IMR-90 (cell line): ENCODE data around the gene RPGR. TPM values are rescaled to one million over a fixed set of nuclear protein-coding genes. Genes with fewer than 3 reads are reported as not detected.

ENCODE experiments used
- ATAC-seq: fragments of 200-7000 bp; cut with Tn5 transposase; 2 replicates; pipeline ENCODE4 v1.9.1; 2020; ENCODE audit warnings: low read depth, mild to moderate bottlenecking, moderate library complexity
- BruUV-seq: library from RNA; stranded (reverse); fragments of 400-500 nt; replicated peaks from 2 replicates; lab custom pipeline; 2021; lab: Mats Ljungman, UMichigan
- CTCF ChIA-PET: fragments of 300-600 bp; formaldehyde crosslinking; extraction: SDS; loops from one replicate; lab custom pipeline; 2021; ENCODE audit warnings: antibody characterized with exemption; lab: Yijun Ruan, JAX
- POLR2A ChIA-PET: fragments of 300-600 bp; sonication (Branson Sonifier 250); formaldehyde crosslinking; loops from one replicate; lab custom pipeline; 2022; ENCODE audit warnings: antibody characterized with exemption; ENCODE audit not compliant: unreplicated experiment; lab: Charles Lee
- DNase-seq: peaks from one replicate; pipeline ENCODE4 v3.0.0; 2013
- H2AFZ ChIP-seq: replicated peaks from 2 replicates; pipeline ENCODE3; 2013; ENCODE audit warnings: low read length, mild to moderate bottlenecking; ENCODE audit not compliant: poor library complexity
- H2AK5ac ChIP-seq: 2 replicates; pipeline ENCODE4 v1.6.1; 2013; ENCODE audit warnings: low read depth, low read length, inconsistent platforms
- H2AK9ac ChIP-seq: replicated peaks from 2 replicates; pipeline ENCODE3; 2013; ENCODE audit warnings: mild to moderate bottlenecking, low read depth, low read length, moderate library complexity; ENCODE audit not compliant: poor library complexity
- H2BK120ac ChIP-seq: 2 replicates; pipeline ENCODE4 v1.6.1; 2013; ENCODE audit warnings: low read depth, low read length, inconsistent platforms
- H2BK15ac ChIP-seq: 3 replicates; pipeline ENCODE4 v1.6.1; 2013; ENCODE audit warnings: low read depth, low read length, inconsistent platforms
- H2BK20ac ChIP-seq: 2 replicates; pipeline ENCODE4 v1.6.1; 2013; ENCODE audit warnings: low read depth, mild to moderate bottlenecking, inconsistent platforms, low read length, moderate library complexity
- H2BK5ac ChIP-seq: 2 replicates; pipeline ENCODE4 v1.6.1; 2013; ENCODE audit warnings: mild to moderate bottlenecking, low read depth, low read length, inconsistent platforms; ENCODE audit not compliant: poor library complexity, severe bottlenecking
- H3K14ac ChIP-seq: replicated peaks from 2 replicates; pipeline ENCODE4 v1.6.1; 2013; ENCODE audit warnings: low read depth, low read length, inconsistent platforms
- H3K18ac ChIP-seq: 2 replicates; pipeline ENCODE4 v1.6.1; 2013; ENCODE audit warnings: low read depth, low read length, control low read depth
- H3K23ac ChIP-seq: 2 replicates; pipeline ENCODE4 v1.6.1; 2013; ENCODE audit warnings: low read depth, low read length, inconsistent platforms
- H3K27ac ChIP-seq: 2 replicates; pipeline ENCODE4 v1.5.1; 2013; ENCODE audit warnings: mild to moderate bottlenecking, control low read depth, low read length; ENCODE audit not compliant: insufficient read depth
- H3K27me3 ChIP-seq: 2 replicates; pipeline ENCODE4 v1.6.1; 2013; ENCODE audit warnings: low read length; ENCODE audit not compliant: control insufficient read depth, insufficient read depth
- H3K36me3 ChIP-seq: 2 replicates; pipeline ENCODE4 v1.6.1; 2013; ENCODE audit warnings: low read length, mixed read lengths; ENCODE audit not compliant: control insufficient read depth, insufficient read depth
- H3K4ac ChIP-seq: 2 replicates; pipeline ENCODE4 v1.6.1; 2013; ENCODE audit warnings: low read depth, low read length, inconsistent platforms
- H3K4me1 ChIP-seq: 2 replicates; pipeline ENCODE4 v1.6.1; 2013; ENCODE audit warnings: low read length, mixed read lengths; ENCODE audit not compliant: control insufficient read depth, insufficient read depth
- H3K4me2 ChIP-seq: 2 replicates; pipeline ENCODE4 v1.6.1; 2013; ENCODE audit warnings: low read depth, mild to moderate bottlenecking, control low read depth, low read length, moderate library complexity
- H3K4me3 ChIP-seq: 2 replicates; pipeline ENCODE4 v1.5.1; 2013; ENCODE audit warnings: low read depth, mild to moderate bottlenecking, control low read depth, low read length, moderate library complexity; ENCODE audit not compliant: insufficient read depth
- H3K56ac ChIP-seq: 2 replicates; pipeline ENCODE4 v1.6.1; 2013; ENCODE audit warnings: low read length, inconsistent platforms; ENCODE audit not compliant: insufficient read depth; ENCODE audit errors: extremely low read depth
- H3K79me1 ChIP-seq, 2 experiments: 2 replicates each; pipeline ENCODE4 v1.6.1; 2013; ENCODE audit warnings: low read length in 2 of 2, inconsistent platforms in 1 of 2, low read depth in 1 of 2
- H3K9ac ChIP-seq: 2 replicates; pipeline ENCODE4 v1.6.1; 2013; ENCODE audit warnings: low read depth, low read length, control low read depth
- H3K9me1 ChIP-seq: 2 replicates; pipeline ENCODE4 v1.6.1; 2013; ENCODE audit warnings: low read length, inconsistent platforms; ENCODE audit not compliant: insufficient read depth
- H3K9me3 ChIP-seq: 2 replicates; pipeline ENCODE4 v1.6.1; 2013; ENCODE audit warnings: low read length; ENCODE audit not compliant: control insufficient read depth, insufficient read depth
- H4K20me1 ChIP-seq: 2 replicates; pipeline ENCODE4 v1.6.1; 2013; ENCODE audit warnings: low read length, inconsistent platforms; ENCODE audit not compliant: insufficient read depth
- H4K5ac ChIP-seq: 2 replicates; pipeline ENCODE4 v1.6.1; 2013; ENCODE audit warnings: mild to moderate bottlenecking, low read depth, low read length, control low read depth
- H4K8ac ChIP-seq, 2 experiments: 2 replicates each; pipeline ENCODE4 v1.6.1; 2013; ENCODE audit warnings: low read depth in 2 of 2, low read length in 2 of 2, control low read depth in 1 of 2, inconsistent platforms in 1 of 2
- H4K91ac ChIP-seq: 2 replicates; pipeline ENCODE4 v1.6.1; 2013; ENCODE audit warnings: low read depth, low read length, inconsistent platforms; ENCODE audit not compliant: insufficient read depth
- BHLHE40 ChIP-seq: fragments of 150-350 bp; IDR thresholded peaks from 2 replicates; pipeline ENCODE4 v1.6.1; 2016; ENCODE audit warnings: mild to moderate bottlenecking, low read depth, low read length
- CEBPB ChIP-seq: IDR thresholded peaks from 2 replicates; pipeline ENCODE4 v1.6.1; 2012; ENCODE audit warnings: low read depth, low read length, improper control_type of control experiment
- CHD1 ChIP-seq: IDR thresholded peaks from 2 replicates; pipeline ENCODE4 v1.6.1; 2012; ENCODE audit warnings: low read depth, low read length, improper control_type of control experiment
- FOS ChIP-seq: fragments of 150-350 bp; IDR thresholded peaks from 2 replicates; pipeline ENCODE4 v1.6.1; 2016; ENCODE audit warnings: low read depth, low read length
- MAFK ChIP-seq: IDR thresholded peaks from 2 replicates; pipeline ENCODE4 v1.6.1; 2012; ENCODE audit warnings: low read depth, low read length, improper control_type of control experiment
- MAZ ChIP-seq: IDR thresholded peaks from 2 replicates; pipeline ENCODE4 v1.6.1; 2012; ENCODE audit warnings: low read depth, mild to moderate bottlenecking, low read length, improper control_type of control experiment, moderate library complexity, borderline replicate concordance
- MXI1 ChIP-seq: IDR thresholded peaks from 2 replicates; pipeline ENCODE4 v1.6.1; 2012; ENCODE audit warnings: low read depth, mild to moderate bottlenecking, low read length, moderate library complexity, borderline replicate concordance
- NFE2L2 ChIP-seq: fragments of 150-350 bp; IDR thresholded peaks from 2 replicates; pipeline ENCODE4 v1.6.1; 2016; ENCODE audit warnings: low read depth, mild to moderate bottlenecking, low read length
- POLR2A ChIP-seq: IDR thresholded peaks from 2 replicates; pipeline ENCODE4 v1.6.1; 2012; ENCODE audit warnings: mild to moderate bottlenecking, low read depth, low read length
- RAD21 ChIP-seq: IDR thresholded peaks from 2 replicates; pipeline ENCODE4 v1.6.1; 2012; ENCODE audit warnings: low read length, improper control_type of control experiment
- RCOR1 ChIP-seq: IDR thresholded peaks from 2 replicates; pipeline ENCODE4 v1.6.1; 2012; ENCODE audit warnings: mild to moderate bottlenecking, low read length, improper control_type of control experiment; ENCODE audit not compliant: insufficient replicate concordance
- SMC3 ChIP-seq: fragments of 150-350 bp; IDR thresholded peaks from 2 replicates; pipeline ENCODE4 v1.6.1; 2016; ENCODE audit warnings: low read depth, mild to moderate bottlenecking, antibody characterized with exemption, low read length, moderate library complexity
- whole genome bisulfite sequencing, 2 experiments: methylation state at CpG; one replicate each; pipeline versions ENCODE4 v1.1.5 to v1.1.7; 2013; ENCODE audit warnings: missing lambda C conversion rate in 2 of 2; ENCODE audit not compliant: insufficient read length in 1 of 2; ENCODE audit errors: extremely low coverage in 2 of 2; 5-methylcytosine and 5-hydroxymethylcytosine counted together
- dilution Hi-C: fragments of 300-500 bp; cut with HindIII; formaldehyde crosslinking; loops from one replicate; pipeline ENCODE4 v1.14.3; 2018; ENCODE audit warnings: low sequenced_read_pairs; ENCODE audit not compliant: unreplicated experiment
- in situ Hi-C: fragments of 300-500 bp; cut with MboI; formaldehyde crosslinking; loops from 3 replicates; pipeline ENCODE4 v1.14.3; 2019; ENCODE audit warnings: low sequenced_read_pairs, inconsistent platforms, mixed read lengths
- intact Hi-C: fragments of 100-400 bp; cut with micrococcal nuclease; formaldehyde crosslinking; loops from 2 replicates; pipeline ENCODE4 v1.10.0; 2022
- polyA plus RNA-seq, 3 experiments: library from polyadenylated mRNA; depleted of rRNA; stranded (reverse); fragments of >200 nt; gene quantifications; 2 replicates each; pipeline ENCODE4 v1.2.3, GENCODE V29; 2012; ENCODE audit warnings: low replicate concordance in 1 of 3
- total RNA-seq: library from RNA; depleted of rRNA; stranded (reverse); fragments of >200 nt; gene quantifications from 2 replicates; pipeline ENCODE4 v1.2.3, GENCODE V29; 2012
- TF ChIP-seq, protein P1 (sequence below): fragments of 150-350 bp; IDR thresholded peaks from 2 replicates; pipeline ENCODE4 v1.6.1; 2016; ENCODE audit warnings: low read depth, mild to moderate bottlenecking, low read length, moderate library complexity, borderline replicate concordance

The RPGR gene
- total and polyA plus RNA-seq, 2 of the 4 experiments (the other 2 are of a cell fraction), result 2.2 to 3.8 TPM

DNA sequence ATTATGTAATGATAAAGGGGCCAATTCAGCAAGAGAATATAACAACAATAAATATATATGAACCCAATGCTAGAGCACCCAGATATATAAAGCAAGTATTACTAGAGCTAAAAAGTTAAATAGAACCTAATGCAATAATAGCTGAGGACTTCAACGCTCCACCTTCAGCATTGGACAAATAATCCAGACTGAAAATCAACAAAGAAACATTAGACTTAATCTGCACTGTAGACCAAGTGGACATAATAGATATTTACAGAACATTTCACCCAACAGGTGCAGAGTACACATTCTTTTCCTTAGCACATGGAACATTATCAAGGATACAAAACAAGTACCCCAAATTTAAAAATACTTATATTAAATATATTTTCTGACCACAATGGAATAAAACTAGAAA is 49.4 kb upstream of the RPGR start:
- no peak overlapping the region for H3K18ac ChIP-seq
- H3K4me1 ChIP-seq, result no peaks in the 10 kb centered on the region
- no peak overlapping the region for H3K9ac ChIP-seq
- no peak for ATAC-seq
- no peak overlapping the region for H3K4me2 ChIP-seq
- H3K4me3 ChIP-seq, result no peak overlapping the region
- WGBS, 2 experiments, result 40% methylated on average over 1 of the region's 1 CpG; no CpG with 5 or more reads in 1 of the 2 experiments
- in situ Hi-C loops, result no loop called here
- H3K27ac ChIP-seq, result no peak overlapping the region
- no peaks in the 10 kb centered on the region for H3K9me3 ChIP-seq
- H2AK9ac ChIP-seq, result no peak overlapping the region
- dilution Hi-C loops, result no loop called here
- DNase-seq, result no peak
- intact Hi-C loops, result no loop called here
- no peaks in the 10 kb centered on the region; the same call in none of the 2 replicates for H3K27me3 ChIP-seq
- no peak overlapping the region for H2AK5ac ChIP-seq
- H2BK15ac ChIP-seq, result no peak overlapping the region
- H4K20me1 ChIP-seq, result no peaks in the 10 kb centered on the region
- no peak overlapping the region for H3K56ac ChIP-seq
- no peak overlapping the region for H4K91ac ChIP-seq
- no TSS peak for BruUV-seq
- H3K36me3 ChIP-seq, result no peaks in the 10 kb centered on the region
- ChIA-PET POLR2A (no interaction called here), CTCF (no interaction called here)
- H2BK20ac ChIP-seq, result no peak overlapping the region
- no peak overlapping the region for H3K23ac ChIP-seq
- no peaks in the 10 kb centered on the region for H3K9me1 ChIP-seq
- H2AFZ ChIP-seq, result no peak overlapping the region
- no peak overlapping the region for H4K5ac ChIP-seq
- no peak overlapping the region for H3K4ac ChIP-seq
- H3K14ac ChIP-seq, result no peak overlapping the region
- H2BK5ac ChIP-seq, result no peak overlapping the region
- TF ChIP-seq FOS (no peak), BHLHE40 (no peak), CHD1 (no peak), MXI1 (no peak), RAD21 (no peak), SMC3 (no peak), MAFK (no peak), RCOR1 (no peak), MAZ (no peak), POLR2A (no peak), NFE2L2 (no peak), CEBPB (no peak)
- TF ChIP-seq, protein P1, sequence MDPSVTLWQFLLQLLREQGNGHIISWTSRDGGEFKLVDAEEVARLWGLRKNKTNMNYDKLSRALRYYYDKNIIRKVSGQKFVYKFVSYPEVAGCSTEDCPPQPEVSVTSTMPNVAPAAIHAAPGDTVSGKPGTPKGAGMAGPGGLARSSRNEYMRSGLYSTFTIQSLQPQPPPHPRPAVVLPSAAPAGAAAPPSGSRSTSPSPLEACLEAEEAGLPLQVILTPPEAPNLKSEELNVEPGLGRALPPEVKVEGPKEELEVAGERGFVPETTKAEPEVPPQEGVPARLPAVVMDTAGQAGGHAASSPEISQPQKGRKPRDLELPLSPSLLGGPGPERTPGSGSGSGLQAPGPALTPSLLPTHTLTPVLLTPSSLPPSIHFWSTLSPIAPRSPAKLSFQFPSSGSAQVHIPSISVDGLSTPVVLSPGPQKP, result no peak
- no peak overlapping the region for H2BK120ac ChIP-seq
- no peak overlapping the region for H4K8ac ChIP-seq
- H3K79me1 ChIP-seq, result no peaks in the 10 kb centered on the region
